NCI-H82 treated with DMSO at 0.1 percent for 48 hours (cell line): ENCODE results near the gene ACAD8.
"Not testable (repeated sequence)": the region's sequence is repeated elsewhere in the genome, so short reads cannot be mapped to it uniquely, and the experiment has no call there.

ENCODE experiments used
- DNase-seq: peaks from one replicate; lab custom pipeline; 2025; ENCODE audit not compliant: unreplicated experiment; lab: John Stamatoyannopoulos, UW

Gene ACAD8

GRCh38 chr11:134266440-134266839 lies 13.1 kb downstream of the ACAD8 start:
- DNase-seq, result no peak

GRCh38 chr11:134266841-134267251 lies 13.5 kb downstream of the ACAD8 start:
- DNase-seq, result no peak

- DNase-seq, result no peak
Observed at GRCh38 chr11:134267461-134267860, 14.1 kb downstream of the ACAD8 start.

GRCh38 chr11:134267966-134268365 lies 14.6 kb downstream of the ACAD8 start:
- no peak for DNase-seq

- no peak for DNase-seq
Observed at GRCh38 chr11:134270250-134270714, 16.9 kb downstream of the ACAD8 start.

GRCh38 chr11:134271978-134272377 lies 18.6 kb downstream of the ACAD8 start:
- DNase-seq, result no peak

GRCh38 chr11:134272381-134273316 lies 19.3 kb downstream of the ACAD8 start:
- no peak for DNase-seq

GRCh38 chr11:134273317-134273712 lies 19.9 kb downstream of the ACAD8 start:
- DNase-seq, result no peak

- DNase-seq, result no peak
Observed at GRCh38 chr11:134275188-134275533, 21.8 kb downstream of the ACAD8 start.

- DNase-seq, result no peak
Observed at GRCh38 chr11:134275534-134276395, 22.4 kb downstream of the ACAD8 start, which contains the start of gene GLB1L3. Gene GLB1L3, plus strand, starts transcription at chr11:134276379. Its CDS starts 362 bp downstream, at chr11:134276741.

GRCh38 chr11:134276396-134277182 lies 23.2 kb downstream of the ACAD8 start:
- no peak for DNase-seq

GRCh38 chr11:134277183-134278001 lies 24.0 kb downstream of the ACAD8 start:
- no peak for DNase-seq

- no peak for DNase-seq
Observed at GRCh38 chr11:134278356-134278755, 25.0 kb downstream of the ACAD8 start.

GRCh38 chr11:134281635-134282034 lies 28.3 kb downstream of the ACAD8 start:
- DNase-seq, result not testable (repeated sequence)

- DNase-seq, result no peak
Observed at GRCh38 chr11:134282121-134283045, 29.0 kb downstream of the ACAD8 start.

GRCh38 chr11:134283461-134284230 lies 30.3 kb downstream of the ACAD8 start:
- no peak for DNase-seq

GRCh38 chr11:134284349-134284748 lies 31.0 kb downstream of the ACAD8 start:
- DNase-seq, result not testable (repeated sequence)

- DNase-seq, result no peak
Observed at GRCh38 chr11:134287561-134287960, 34.2 kb downstream of the ACAD8 start.
